ENCODE results near the gene GARNL3.

The GARNL3 gene

GRCh38 chr9:127241354-127241753 is 23.2 kb upstream of the GARNL3 start:
- DNase-seq: no peak

GRCh38 chr9:127244609-127245601 is 19.7 kb upstream of the GARNL3 start:
- peak; percentile 85 for DNase-seq

GRCh38 chr9:127245637-127246164 is 18.9 kb upstream of the GARNL3 start:
- no peak for DNase-seq

- DNase-seq: no peak
Observed at GRCh38 chr9:127248241-127248640, 16.3 kb upstream of the GARNL3 start.

GRCh38 chr9:127249877-127250276 is 14.7 kb upstream of the GARNL3 start:
- DNase-seq: no peak

GRCh38 chr9:127250896-127251391 is 13.6 kb upstream of the GARNL3 start:
- no peak for DNase-seq

- DNase-seq: no peak
Observed at GRCh38 chr9:127252410-127253318, 11.9 kb upstream of the GARNL3 start.

- DNase-seq: no peak
Observed at GRCh38 chr9:127253446-127253845, 11.1 kb upstream of the GARNL3 start.

- DNase-seq: no peak
Observed at GRCh38 chr9:127255692-127256091, 8.9 kb upstream of the GARNL3 start.

- DNase-seq: no peak
Observed at GRCh38 chr9:127256324-127256723, 8.2 kb upstream of the GARNL3 start.

GRCh38 chr9:127258606-127259471 is 5.7 kb upstream of the GARNL3 start:
- DNase-seq: no peak

GRCh38 chr9:127262602-127263001 is 2.0 kb upstream of the GARNL3 start:
- no peak for DNase-seq

GRCh38 chr9:127263237-127263636 is 1.3 kb upstream of the GARNL3 start:
- DNase-seq: no peak

GRCh38 chr9:127263664-127264063 is 910 bp upstream of the GARNL3 start:
- DNase-seq: no peak

GRCh38 chr9:127267793-127268525 is 3.4 kb downstream of the GARNL3 start:
- DNase-seq: no peak

GRCh38 chr9:127269449-127269848 is 4.9 kb downstream of the GARNL3 start:
- DNase-seq: no peak

GRCh38 chr9:127273326-127273725 is 8.8 kb downstream of the GARNL3 start:
- DNase-seq: no peak

- no peak for DNase-seq
Observed at GRCh38 chr9:127277099-127277498, 12.5 kb downstream of the GARNL3 start.

- no peak for DNase-seq
Observed at GRCh38 chr9:127277770-127278169, 13.2 kb downstream of the GARNL3 start.

GRCh38 chr9:127278372-127278771 is 13.8 kb downstream of the GARNL3 start:
- no peak for DNase-seq

GRCh38 chr9:127279717-127280285 is 15.2 kb downstream of the GARNL3 start:
- DNase-seq: no peak
